HCT116 (cell line): ENCODE results near the gene C10orf53.

Experiments used
- CTCF ChIP-seq, 3 experiments: fragments of 200-600 bp in 1 of 3; sonication (generic) in 1 of 3; IDR thresholded peaks in 2 of 3; conservative IDR thresholded peaks in 1 of 3; 2 replicates each; pipeline ENCODE4 v1.5.1; 2012 to 2017; ENCODE audit warnings: low read depth in 2 of 3, low read length in 2 of 3, antibody characterized with exemption in 1 of 3, borderline replicate concordance in 1 of 3, control low read depth in 1 of 3, mild to moderate bottlenecking in 1 of 3, mixed read lengths in 1 of 3, mixed run types in 1 of 3, moderate library complexity in 1 of 3; ENCODE audit not compliant: insufficient read depth in 1 of 3
- EZH2 ChIP-seq: fragments of 200-600 bp; sonication (generic); IDR thresholded peaks from 2 replicates; pipeline ENCODE4 v1.6.1; 2017; ENCODE audit warnings: antibody characterized with exemption, mixed run types
- EZH2phosphoT487 ChIP-seq: fragments of 200-600 bp; IDR thresholded peaks from 2 replicates; pipeline ENCODE4 v1.6.1; 2018; ENCODE audit warnings: antibody characterized with exemption, borderline replicate concordance
- FOSL1 ChIP-seq: IDR thresholded peaks from 2 replicates; pipeline ENCODE4 v1.6.1; 2012; ENCODE audit warnings: low read depth
- MAX ChIP-seq: IDR thresholded peaks from 2 replicates; pipeline ENCODE4 v1.6.1; 2012
- POLR2A ChIP-seq: IDR thresholded peaks from 2 replicates; pipeline ENCODE4 v1.7.0; 2011; ENCODE audit warnings: borderline replicate concordance; ENCODE audit not compliant: insufficient read depth, insufficient read length; ENCODE audit errors: extremely low read depth
- POLR2AphosphoS5 ChIP-seq: IDR thresholded peaks from 2 replicates; pipeline ENCODE4 v1.6.1; 2011; ENCODE audit warnings: mild to moderate bottlenecking, low read depth, low read length, moderate library complexity
- RAD21 ChIP-seq: IDR thresholded peaks from 2 replicates; pipeline ENCODE4 v1.6.1; 2012; ENCODE audit warnings: low read depth, mild to moderate bottlenecking
- REST ChIP-seq: IDR thresholded peaks from 2 replicates; pipeline ENCODE4 v1.6.1; 2012; ENCODE audit warnings: low read depth
- SIN3A ChIP-seq: IDR thresholded peaks from 2 replicates; pipeline ENCODE4 v1.6.1; 2012; ENCODE audit warnings: low read depth
- SP1 ChIP-seq: IDR thresholded peaks from 2 replicates; pipeline ENCODE4 v1.6.1; 2012; ENCODE audit warnings: low read depth
- SRF ChIP-seq: IDR thresholded peaks from 2 replicates; pipeline ENCODE4 v1.6.1; 2012; ENCODE audit warnings: low read depth
- ZFX ChIP-seq: fragments of 450-650 bp; IDR thresholded peaks from 2 replicates; pipeline ENCODE4 v1.6.1; 2017

GRCh38 chr10:49679480-49679893, at the start of gene C10orf53:
- no peak for TF ChIP-seq POLR2A
- TF ChIP-seq CTCF (IDR thresholded peaks at IDR 0.05 in 2 of 3, conservative IDR thresholded peaks at IDR 0.05 in 1 of 3; ENCODE audit: borderline replicate concordance in 1 of 3, insufficient read depth in 1 of 3, low read depth in 2 of 3, low read length in 2 of 3): no peak
- no peak for TF ChIP-seq EZH2phosphoT487
- no peak for TF ChIP-seq REST
- TF ChIP-seq EZH2: no peak
- TF ChIP-seq SP1: no peak
- TF ChIP-seq FOSL1: no peak
- no peak for TF ChIP-seq SIN3A
- TF ChIP-seq SRF: no peak
- no peak for TF ChIP-seq ZFX
- no peak for TF ChIP-seq POLR2AphosphoS5
- no peak for TF ChIP-seq MAX
- TF ChIP-seq RAD21: no peak
